ENCODE results near the gene DNAJC5. TPM values are rescaled to one million over a fixed set of nuclear protein-coding genes. Genes with fewer than 3 reads are reported as not detected.
A peak's percentile ranks its signal among the peaks of the same experiment; 100 is the strongest.
"Not testable (repeated sequence)": the region's sequence is repeated elsewhere in the genome, so short reads cannot be mapped to it uniquely, and the experiment has no call there.

The DNAJC5 gene
- total and polyA plus RNA-seq, 12 donors, result 19.5 to 52.2 (median 38.3) TPM

GRCh38 chr20:63847237-63848002 is 47.5 kb upstream of the DNAJC5 start:
- Histone ChIP-seq H3K4me3 (peak overlapping the region in 1 of 10 donors; percentile 4), H3K9me3 (no peaks in the 10 kb centered on the region), H3K27me3 (peaks cover 0 to 56% (median 0%) of the 10 kb centered on the region in 7 donors), H3K4me1 (peaks cover 16 to 61% (median 45%) of the 10 kb centered on the region in 9 donors), H3K27ac (peak overlapping the region; percentile 49 to 94 (median 86)), H3K36me3 (no peaks in the 10 kb centered on the region)
- peak in 1 of 2 donors; percentile 72 for DNase-seq
- peak; percentile 28 to 70 (median 50) for ATAC-seq
- WGBS, 2 donors, result 30 to 44% methylated on average over 16 of the region's 16 CpGs
- intact Hi-C loops (cut with DNase I), result no loop called here
- no peak for TF ChIP-seq CTCF (IDR thresholded peaks at IDR 0.05)

GRCh38 chr20:63848003-63848911 is 46.7 kb upstream of the DNAJC5 start:
- TF ChIP-seq CTCF (IDR thresholded peaks at IDR 0.05), result no peak
- 66 to 70% methylated on average over 27 to 28 of the region's 28 CpGs for WGBS, 2 donors
- Histone ChIP-seq H3K27ac (peak overlapping the region; percentile 49 to 94 (median 86)), H3K4me3 (peak overlapping the region in 1 of 10 donors; percentile 4), H3K9me3 (no peaks in the 10 kb centered on the region), H3K27me3 (peaks cover 0 to 48% (median 0%) of the 10 kb centered on the region in 7 donors), H3K4me1 (peaks cover 16 to 66% (median 53%) of the 10 kb centered on the region in 9 donors), H3K36me3 (no peaks in the 10 kb centered on the region)
- DNase-seq (peak in 1 of 2 donors; percentile 60), ATAC-seq (peak; percentile 17 to 62 (median 34))
- intact Hi-C loops (cut with DNase I), result no loop called here

GRCh38 chr20:63850689-63851547 is 44.0 kb upstream of the DNAJC5 start:
- Histone ChIP-seq H3K27me3 (peaks cover 0 to 33% (median 0%) of the 10 kb centered on the region in 7 donors), H3K4me1 (peaks cover 27 to 69% (median 55%) of the 10 kb centered on the region in 9 donors), H3K27ac (peak overlapping the region in 1 of 10 donors; percentile 26), H3K36me3 (no peaks in the 10 kb centered on the region), H3K4me3 (no peak overlapping the region), H3K9me3 (no peaks in the 10 kb centered on the region)
- WGBS, 2 donors, result 83 to 91% methylated on average over 27 of the region's 27 CpGs
- intact Hi-C loops (cut with DNase I), result no loop called here
- no peak for ATAC-seq
- DNase-seq, result no peak
- TF ChIP-seq CTCF (IDR thresholded peaks at IDR 0.05), result no peak

GRCh38 chr20:63851548-63851943 is 43.4 kb upstream of the DNAJC5 start:
- peaks cover 0 to 26% (median 0%) of the 10 kb centered on the region in 7 donors for H3K27me3 ChIP-seq
- H3K27ac ChIP-seq, result peak overlapping the region in 1 of 10 donors; percentile 26
- WGBS, 2 donors, result 89 to 92% methylated on average over 14 of the region's 14 CpGs
- H3K36me3 ChIP-seq; intact Hi-C loops (cut with DNase I); H3K9me3 ChIP-seq; DNase-seq; ATAC-seq; H3K4me3 ChIP-seq: not testable (repeated sequence)
- H3K4me1 ChIP-seq, result peaks cover 25 to 69% (median 55%) of the 10 kb centered on the region in 9 donors

GRCh38 chr20:63853733-63854068 is 41.2 kb upstream of the DNAJC5 start:
- 54 to 57% methylated on average over 4 of the region's 4 CpGs for WGBS, 2 donors
- H3K27ac ChIP-seq, result peak overlapping the region; percentile 86 to 97 (median 91)
- H3K4me1 ChIP-seq, result peaks cover 36 to 69% (median 55%) of the 10 kb centered on the region in 9 donors
- intact Hi-C loops (cut with DNase I); DNase-seq; H3K36me3 ChIP-seq; ATAC-seq; H3K9me3 ChIP-seq: not testable (repeated sequence)
- H3K4me3 ChIP-seq, result peak overlapping the region in 4 of 10 donors; percentile 5 to 35 (median 24)
- peaks cover 0 to 12% (median 0%) of the 10 kb centered on the region in 7 donors for H3K27me3 ChIP-seq

Data from heart right ventricle (tissue), 16 donors.